HepG2 (cell line): ENCODE results near the gene DDX46. TPM values are rescaled to one million over a fixed set of nuclear protein-coding genes. Genes with fewer than 3 reads are reported as not detected.

Experiments used
- ATF7 ChIP-seq, 2 experiments: fragments of 450-650 bp in 1 of 2; sonication (generic) in 1 of 2; formaldehyde crosslinking in 1 of 2; IDR thresholded peaks; 2 replicates each; pipeline versions ENCODE4 v1.4.0 to v1.6.1; 2016 to 2020; ENCODE audit warnings: antibody characterized with exemption in 1 of 2, mild to moderate bottlenecking in 1 of 2, missing genetic modification reagents in 1 of 2
- CCAR2 ChIP-seq: fragments of 200-400 bp; formaldehyde crosslinking; optimal IDR thresholded peaks from 2 replicates; pipeline ENCODE3; 2018; ENCODE audit warnings: low read depth, mild to moderate bottlenecking, low read length, moderate library complexity
- CSRNP1 ChIP-seq: sonication (generic); formaldehyde crosslinking; IDR thresholded peaks from 2 replicates; pipeline ENCODE4 v1.8.1; 2023; ENCODE audit warnings: mild to moderate bottlenecking, missing genetic modification reagents
- EHMT2 ChIP-seq: fragments of 200-600 bp; sonication (generic); IDR thresholded peaks from 2 replicates; pipeline ENCODE4 v1.7.0; 2017; ENCODE audit warnings: antibody characterized with exemption, low read depth, low read length, borderline replicate concordance
- FOXC1 ChIP-seq: sonication (generic); formaldehyde crosslinking; IDR thresholded peaks from 2 replicates; pipeline ENCODE4 v1.8.0; 2022; ENCODE audit warnings: mild to moderate bottlenecking, missing genetic modification reagents, borderline replicate concordance
- IRX3 ChIP-seq: sonication (generic); formaldehyde crosslinking; IDR thresholded peaks from 2 replicates; pipeline ENCODE4 v1.8.1; 2023; ENCODE audit warnings: mild to moderate bottlenecking, low read depth, missing genetic modification reagents, borderline replicate concordance
- JUND ChIP-seq: sonication (generic); formaldehyde crosslinking; IDR thresholded peaks from 2 replicates; pipeline ENCODE4 v1.8.0; 2022; ENCODE audit warnings: mild to moderate bottlenecking, missing genetic modification reagents
- KDM5A ChIP-seq: fragments of 200-600 bp; sonication (generic); IDR thresholded peaks from 2 replicates; pipeline ENCODE4 v1.7.0; 2018; ENCODE audit warnings: antibody characterized with exemption, mild to moderate bottlenecking, low read length, borderline replicate concordance
- KLF12 ChIP-seq: sonication (generic); formaldehyde crosslinking; IDR thresholded peaks from 2 replicates; pipeline ENCODE4 v1.4.0; 2020; ENCODE audit warnings: missing genetic modification reagents, borderline replicate concordance
- MIER2 ChIP-seq: IDR thresholded peaks from 2 replicates; pipeline ENCODE4 v1.6.1; 2016; ENCODE audit warnings: missing biosample characterization, missing genetic modification reagents
- MIER3 ChIP-seq: IDR thresholded peaks from 2 replicates; pipeline ENCODE4 v1.6.1; 2016; ENCODE audit warnings: missing compliant biosample characterization, borderline replicate concordance
- MTERF4 ChIP-seq: sonication (generic); formaldehyde crosslinking; IDR thresholded peaks from 2 replicates; pipeline ENCODE4 v1.8.0; 2023; ENCODE audit warnings: mild to moderate bottlenecking, missing genetic modification reagents
- NR1H2 ChIP-seq: sonication (generic); formaldehyde crosslinking; IDR thresholded peaks from 2 replicates; pipeline ENCODE4 v1.8.1; 2022; ENCODE audit warnings: low read depth, missing genetic modification reagents, borderline replicate concordance
- PRPF4 ChIP-seq: fragments of 200-400 bp; formaldehyde crosslinking; IDR thresholded peaks from 2 replicates; pipeline ENCODE4 v1.6.1; 2016; ENCODE audit warnings: low read length, low read depth; ENCODE audit not compliant: poor library complexity, severe bottlenecking
- THAP9 ChIP-seq: sonication (generic); formaldehyde crosslinking; IDR thresholded peaks from 2 replicates; pipeline ENCODE4; 2020; ENCODE audit warnings: missing genetic modification reagents, mild to moderate bottlenecking, borderline replicate concordance
- YEATS2 ChIP-seq: sonication (generic); formaldehyde crosslinking; IDR thresholded peaks from 2 replicates; pipeline ENCODE4 v1.4.0; 2020; ENCODE audit warnings: missing genetic modification reagents, borderline replicate concordance
- ZFP37 ChIP-seq: sonication (generic); formaldehyde crosslinking; IDR thresholded peaks from 2 replicates; pipeline ENCODE4 v1.4.0; 2020; ENCODE audit warnings: missing genetic modification reagents, borderline replicate concordance
- ZNF263 ChIP-seq: sonication (generic); formaldehyde crosslinking; IDR thresholded peaks from 2 replicates; pipeline ENCODE4 v1.4.0; 2020; ENCODE audit warnings: missing genetic modification reagents
- ZNF549 ChIP-seq: sonication (generic); formaldehyde crosslinking; IDR thresholded peaks from 2 replicates; pipeline ENCODE4 v1.5.0; 2020; ENCODE audit warnings: missing genetic modification reagents
- ZNF557 ChIP-seq: sonication (generic); formaldehyde crosslinking; IDR thresholded peaks from 2 replicates; pipeline ENCODE4 v1.4.0; 2020; ENCODE audit warnings: missing genetic modification reagents
- ZNF740 ChIP-seq: sonication (generic); formaldehyde crosslinking; IDR thresholded peaks from 2 replicates; pipeline ENCODE4 v1.4.0; 2020; ENCODE audit warnings: missing genetic modification reagents
- ZNF777 ChIP-seq: sonication (generic); formaldehyde crosslinking; IDR thresholded peaks from 2 replicates; pipeline ENCODE4 v1.4.0; 2020; ENCODE audit warnings: missing genetic modification reagents
- ZNF788 ChIP-seq: sonication (generic); formaldehyde crosslinking; IDR thresholded peaks from 2 replicates; pipeline ENCODE4 v1.5.0; 2020; ENCODE audit warnings: mild to moderate bottlenecking, missing genetic modification reagents, borderline replicate concordance
- polyA plus RNA-seq, 8 experiments: library from polyadenylated mRNA; depleted of rRNA in 3 of 8; stranded (reverse) in 7 of 8; unstranded in 1 of 8; fragments of >200 nt; fragmentation: Illumina TruSeq in 4 of 8; extraction: Trizol in 4 of 8; gene quantifications; 2 replicates each; pipeline versions ENCODE4 v1.2.1 to v1.2.3, GENCODE V29; 2011 to 2016; ENCODE audit warnings: low read depth in 4 of 8, missing spikeins in 1 of 8, mixed read lengths in 1 of 8; ENCODE audit not compliant: insufficient read depth in 1 of 8
- total RNA-seq, 5 experiments: library from RNA; depleted of rRNA; stranded (reverse); fragments of >200 nt; fragmentation: Illumina TruSeq; extraction: Trizol; gene quantifications; 2 replicates each; pipeline ENCODE4 v1.2.3, GENCODE V29; 2016; ENCODE audit warnings: low read depth in 1 of 5

Gene DDX46
- total and polyA plus RNA-seq, 2 of the 13 experiments (the other 11 are each of a cell fraction or from before 2014, with no cell fraction given), result 27.3 to 59.3 TPM

GRCh38 chr5:134873987-134874830, 115.6 kb downstream of the DDX46 start, which contains the start of gene TXNDC15 (continued):
- TF ChIP-seq NR1H2 (CRISPR knock-in tag) (peak; percentile 91; the same call in 1 of the 2 replicates), ZNF557 (no peak), KLF12 (CRISPR knock-in tag) (peak; percentile 78; the same call in 1 of the 2 replicates), ZNF777 (CRISPR knock-in tag) (peak; percentile 95), MIER3 (CRISPR knock-in tag) (no peak), ATF7 (IDR thresholded peaks at IDR 0.05) (no peak), ATF7 (CRISPR knock-in tag; IDR thresholded peaks at IDR 0.05) (peak; percentile 62; the same call in 1 of the 2 replicates), FOXC1 (peak; percentile 97), CCAR2 (no peak), CSRNP1 (peak; percentile 48; the same call in 1 of the 2 replicates), MTERF4 (CRISPR knock-in tag) (peak; percentile 62; the same call in 1 of the 2 replicates), ZNF788 (peak; percentile 91), EHMT2 (no peak), YEATS2 (peak; percentile 57; the same call in 1 of the 2 replicates), MIER2 (CRISPR knock-in tag) (0 out of 2 replicates have a peak, but pooled peaks have one; percentile 41), ZNF549 (no peak), THAP9 (CRISPR knock-in tag) (peak; percentile 91), ZFP37 (peak; percentile 83; the same call in 1 of the 2 replicates), JUND (CRISPR knock-in tag) (peak; percentile 63; the same call in 1 of the 2 replicates), IRX3 (CRISPR knock-in tag) (peak; percentile 89; the same call in 1 of the 2 replicates), KDM5A (peak; percentile 66; the same call in 1 of the 2 replicates), PRPF4 (no peak), ZNF263 (CRISPR knock-in tag) (peak; percentile 58; the same call in 1 of the 2 replicates), ZNF740 (CRISPR knock-in tag) (peak; percentile 84)
